DMS 273 (cell line): ENCODE data around the gene C12orf57.

Experiments used
- DNase-seq: peaks from one replicate; lab custom pipeline; 2025; ENCODE audit not compliant: unreplicated experiment; lab: John Stamatoyannopoulos, UW

The C12orf57 gene

DNA sequence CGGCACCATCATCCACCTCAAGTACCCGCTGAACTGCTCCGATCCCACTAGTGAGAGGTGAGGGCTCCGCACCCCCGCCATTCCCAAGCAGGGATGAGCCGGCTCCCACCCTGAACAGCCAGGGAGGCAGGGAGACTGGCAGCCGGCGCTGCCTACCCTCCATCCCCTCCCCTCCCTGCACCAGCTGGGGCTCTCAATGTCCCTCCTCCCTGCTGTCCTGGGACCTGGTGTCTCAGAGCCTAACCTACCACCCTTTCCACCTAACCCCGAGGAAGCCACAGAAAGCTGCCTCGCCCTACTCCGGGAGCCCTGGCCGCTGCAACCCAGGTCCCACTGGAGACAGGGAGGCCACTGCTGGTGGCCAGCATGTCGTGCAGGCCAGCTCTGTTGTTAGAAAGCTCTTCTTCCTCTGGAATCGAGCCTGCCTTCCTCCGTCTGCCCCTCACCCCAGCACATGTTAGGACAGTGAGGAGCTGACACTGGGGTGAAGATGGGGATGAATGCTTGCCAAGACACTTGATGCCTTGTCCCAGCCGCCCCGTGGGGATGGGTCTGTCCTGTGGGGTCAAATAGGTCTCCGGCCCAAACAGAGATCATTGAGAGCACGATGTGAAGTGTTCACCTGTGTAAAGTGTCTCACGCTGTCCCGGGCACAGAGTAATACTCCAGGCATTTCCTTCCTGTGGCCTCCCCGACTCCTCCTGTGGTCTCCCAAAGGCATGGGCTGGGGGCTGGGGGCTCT, 8.5 kb downstream of the C12orf57 start:
- DNase-seq: no peak

DNA sequence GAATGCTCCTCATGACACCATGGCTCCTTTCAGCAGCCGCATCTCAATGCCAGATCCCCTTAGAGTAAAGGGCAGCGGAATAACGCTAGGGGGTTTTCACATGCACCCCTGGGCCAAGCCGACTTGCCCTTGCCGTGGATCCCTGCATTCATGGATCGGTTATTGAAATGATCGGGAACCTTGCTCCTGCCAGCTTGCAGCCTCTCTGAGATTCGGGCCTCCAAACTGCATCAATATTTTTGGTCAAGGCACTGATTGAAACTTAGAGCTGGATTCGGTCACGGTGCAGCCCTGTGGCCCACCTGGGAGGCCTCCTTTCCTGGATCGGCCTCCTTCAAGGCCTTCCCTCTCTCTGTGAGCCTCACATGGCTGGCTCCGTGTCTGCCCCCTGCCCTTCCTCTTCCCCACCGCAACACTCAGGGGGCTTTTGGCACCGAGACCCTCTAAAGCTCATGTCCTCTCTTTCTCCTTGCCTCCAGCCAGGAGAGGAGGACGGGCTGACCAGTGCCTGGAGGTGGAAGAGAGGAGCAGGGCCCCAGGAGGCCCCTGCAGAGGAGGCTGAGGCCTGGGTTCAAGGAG, 9.1 kb downstream of the C12orf57 start:
- DNase-seq: no peak

DNA sequence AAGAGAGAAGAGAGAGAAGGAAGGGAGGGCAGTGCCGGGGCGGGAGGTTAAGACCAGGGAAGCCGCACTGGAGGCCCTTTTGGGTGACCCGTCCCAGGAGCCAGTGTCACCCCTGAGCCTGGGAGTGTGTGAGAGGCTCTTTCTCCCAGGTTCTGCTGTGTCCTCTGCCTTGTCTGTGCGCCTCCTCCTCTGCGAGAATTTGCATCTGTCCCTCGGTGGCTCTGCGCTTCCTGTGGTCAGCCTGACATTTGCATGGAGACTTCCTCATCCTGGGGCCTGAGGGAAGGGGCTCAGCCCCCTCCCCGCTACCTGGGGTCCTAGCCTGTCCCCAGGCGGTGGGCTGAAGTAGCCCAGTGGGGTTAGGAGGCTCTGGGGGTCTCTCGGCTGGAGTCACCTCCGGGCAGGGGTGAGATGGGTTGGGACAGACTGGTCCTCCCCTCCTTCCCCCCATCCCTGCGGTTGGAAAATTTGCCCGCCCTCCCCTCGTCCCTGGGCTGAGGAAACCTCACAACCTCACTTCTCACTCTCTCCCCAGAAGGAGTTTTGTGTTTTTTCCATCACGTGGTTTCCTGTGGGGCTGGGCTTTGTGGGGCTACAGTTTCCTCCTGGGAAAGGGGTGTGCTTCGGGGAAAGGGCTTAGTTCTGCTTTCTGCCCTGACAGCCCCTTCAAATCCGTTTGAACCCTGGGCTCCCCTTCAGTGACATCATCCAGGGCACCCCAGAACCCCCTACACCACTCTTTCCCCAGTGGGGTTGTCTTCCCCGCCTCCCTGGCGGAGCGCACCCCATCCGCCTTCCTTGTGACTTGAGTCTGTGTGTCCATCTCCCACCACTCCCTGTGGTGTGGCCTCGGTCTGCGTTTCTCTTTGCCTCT, 9.9 kb downstream of the C12orf57 start:
- no peak for DNase-seq

DNA sequence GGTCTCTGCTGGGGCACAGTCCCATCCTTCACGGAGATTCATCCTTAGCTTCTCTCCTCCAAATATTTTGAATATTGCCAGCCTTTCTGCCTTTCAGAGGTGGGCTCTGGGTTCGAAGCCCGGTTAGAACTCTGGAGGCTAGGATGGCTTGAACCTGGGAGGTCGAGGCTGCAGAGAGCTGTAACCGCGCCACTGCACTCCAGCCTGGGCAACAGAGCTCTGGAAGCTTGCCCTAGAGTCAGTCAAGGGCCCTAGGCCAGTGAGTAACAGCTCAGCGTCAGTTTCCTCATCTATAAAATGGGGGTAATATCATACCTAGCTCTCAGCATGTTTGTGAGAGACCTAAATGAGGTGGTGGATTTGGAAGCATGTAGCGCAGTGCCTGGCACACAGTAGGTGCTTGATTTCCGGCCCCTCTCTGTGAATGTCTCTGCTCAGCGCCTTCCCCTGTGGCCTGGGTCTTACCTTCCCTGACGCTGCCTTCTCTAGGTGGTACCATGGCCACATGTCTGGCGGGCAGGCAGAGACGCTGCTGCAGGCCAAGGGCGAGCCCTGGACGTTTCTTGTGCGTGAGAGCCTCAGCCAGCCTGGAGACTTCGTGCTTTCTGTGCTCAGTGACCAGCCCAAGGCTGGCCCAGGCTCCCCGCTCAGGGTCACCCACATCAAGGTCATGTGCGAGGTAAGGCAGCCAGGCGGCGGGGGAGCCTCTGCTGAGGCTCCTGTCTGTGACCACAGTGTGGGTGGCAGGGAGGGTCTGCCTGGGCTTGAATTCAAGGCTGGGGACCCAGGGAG, 10.7 kb downstream of the C12orf57 start:
- no peak for DNase-seq

DNA sequence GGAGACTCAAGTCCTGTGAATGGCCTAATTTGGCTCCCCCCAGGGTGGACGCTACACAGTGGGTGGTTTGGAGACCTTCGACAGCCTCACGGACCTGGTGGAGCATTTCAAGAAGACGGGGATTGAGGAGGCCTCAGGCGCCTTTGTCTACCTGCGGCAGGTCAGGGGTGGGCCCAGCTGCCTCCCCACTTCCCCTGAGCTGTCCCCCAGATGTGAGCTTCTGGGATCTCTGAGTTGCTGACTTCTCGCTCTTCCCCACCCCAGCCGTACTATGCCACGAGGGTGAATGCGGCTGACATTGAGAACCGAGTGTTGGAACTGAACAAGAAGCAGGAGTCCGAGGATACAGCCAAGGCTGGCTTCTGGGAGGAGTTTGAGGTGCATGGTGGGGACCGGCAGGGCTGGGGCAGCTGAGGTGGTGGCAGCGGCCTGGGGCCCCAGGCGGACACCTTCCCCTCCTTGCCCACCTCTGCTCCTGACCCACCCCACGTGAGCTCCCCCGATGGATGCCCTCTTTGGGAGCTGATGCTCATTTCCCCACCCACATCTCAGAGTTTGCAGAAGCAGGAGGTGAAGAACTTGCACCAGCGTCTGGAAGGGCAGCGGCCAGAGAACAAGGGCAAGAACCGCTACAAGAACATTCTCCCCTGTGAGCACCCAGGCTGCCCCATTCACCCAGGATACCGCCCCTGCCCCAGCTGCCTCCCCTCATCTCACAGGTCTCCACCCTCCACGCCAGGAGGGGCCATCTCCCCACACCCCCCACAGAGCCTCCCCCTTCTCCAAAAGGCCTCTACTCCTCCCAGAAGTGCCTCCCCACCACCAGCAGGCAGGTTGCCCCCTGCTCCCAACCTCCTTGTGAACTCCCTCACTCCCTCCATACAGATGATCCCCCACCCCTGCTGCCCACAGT, 11.5 kb downstream of the C12orf57 start:
- no peak for DNase-seq

DNA sequence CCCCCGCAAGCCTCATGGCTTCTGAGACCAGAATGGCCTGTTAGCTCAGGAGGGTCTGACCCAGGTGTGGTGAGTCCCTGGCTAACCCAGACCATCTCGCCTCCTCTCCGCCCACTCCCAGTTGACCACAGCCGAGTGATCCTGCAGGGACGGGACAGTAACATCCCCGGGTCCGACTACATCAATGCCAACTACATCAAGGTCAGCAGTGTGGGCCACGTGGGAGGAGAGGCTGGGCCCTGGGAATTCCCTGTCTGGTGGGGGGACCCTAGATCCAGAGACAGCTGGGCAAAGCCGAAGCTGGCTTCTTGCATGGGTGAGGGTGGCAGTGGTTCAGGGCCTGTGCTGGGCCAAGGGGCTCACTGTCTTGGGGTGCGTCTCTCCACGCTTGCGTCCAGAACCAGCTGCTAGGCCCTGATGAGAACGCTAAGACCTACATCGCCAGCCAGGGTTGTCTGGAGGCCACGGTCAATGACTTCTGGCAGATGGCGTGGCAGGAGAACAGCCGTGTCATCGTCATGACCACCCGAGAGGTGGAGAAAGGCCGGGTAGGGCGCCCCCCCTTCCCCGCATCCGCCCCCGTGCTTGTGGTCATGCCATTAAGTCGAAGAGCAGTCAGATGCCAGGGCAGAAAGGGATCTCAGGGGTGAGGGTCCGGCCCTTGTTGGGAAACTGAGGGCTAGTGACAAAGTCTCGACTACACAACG, 12.4 kb downstream of the C12orf57 start:
- no peak for DNase-seq

DNA sequence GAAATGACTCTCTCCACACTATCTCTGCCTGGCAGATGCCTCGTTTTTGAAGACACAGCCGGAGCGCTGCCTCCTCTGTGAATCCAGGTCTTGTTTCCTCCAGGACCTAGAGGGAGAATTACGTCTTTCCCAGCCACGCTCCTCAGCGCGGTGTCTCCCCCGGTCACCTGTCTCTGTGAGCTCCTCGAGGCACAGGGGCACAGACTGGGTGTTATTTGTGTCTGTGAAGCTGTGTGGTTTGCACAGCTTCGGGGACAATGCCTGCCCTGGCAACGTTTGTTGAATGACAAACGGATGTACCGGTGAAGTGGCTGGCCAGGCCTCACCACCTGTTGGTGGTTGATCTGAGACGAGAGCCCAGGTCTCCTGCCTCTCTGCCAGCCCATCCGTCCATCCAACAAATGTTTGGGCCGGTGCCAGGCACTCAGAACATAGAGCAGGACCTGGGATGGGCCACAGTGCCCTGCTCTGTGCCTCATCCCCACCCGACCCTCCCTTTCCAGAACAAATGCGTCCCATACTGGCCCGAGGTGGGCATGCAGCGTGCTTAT, 13.4 kb downstream of the C12orf57 start:
- no peak for DNase-seq

DNA sequence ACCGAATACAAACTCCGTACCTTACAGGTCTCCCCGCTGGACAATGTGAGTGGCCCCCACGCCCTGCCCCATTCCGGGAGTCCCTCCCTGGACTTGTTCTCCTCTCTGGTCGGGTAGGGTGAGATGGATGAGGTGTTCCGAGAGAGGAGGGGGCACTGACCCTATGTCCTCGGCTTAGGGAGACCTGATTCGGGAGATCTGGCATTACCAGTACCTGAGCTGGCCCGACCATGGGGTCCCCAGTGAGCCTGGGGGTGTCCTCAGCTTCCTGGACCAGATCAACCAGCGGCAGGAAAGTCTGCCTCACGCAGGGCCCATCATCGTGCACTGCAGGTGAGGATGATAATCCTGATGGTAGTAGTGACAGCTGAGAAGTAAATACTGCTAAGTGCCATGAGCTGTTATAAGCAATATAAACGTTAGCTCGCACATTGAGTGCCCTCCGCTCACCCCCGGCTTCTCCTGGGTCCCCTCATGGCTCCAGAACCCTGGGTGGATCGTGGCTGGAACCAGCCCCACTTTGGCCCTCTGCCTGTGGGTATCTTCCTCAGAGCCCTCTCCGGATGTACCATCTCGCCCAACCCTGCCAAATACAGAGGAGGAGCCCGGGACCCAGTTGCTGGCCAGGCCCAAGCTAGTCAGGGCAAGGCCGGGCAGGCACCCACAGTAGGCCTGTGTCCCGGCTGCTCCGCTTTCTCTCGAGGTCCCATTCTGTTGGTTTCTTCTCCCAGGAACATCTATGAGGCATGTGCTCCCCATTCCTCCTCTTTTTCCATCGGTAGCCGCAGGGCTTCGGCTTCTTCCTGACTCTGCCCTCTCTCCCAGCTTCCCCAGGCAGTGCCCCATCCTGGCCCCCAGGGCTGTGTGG, 14.2 kb downstream of the C12orf57 start:
- DNase-seq: no peak

DNA sequence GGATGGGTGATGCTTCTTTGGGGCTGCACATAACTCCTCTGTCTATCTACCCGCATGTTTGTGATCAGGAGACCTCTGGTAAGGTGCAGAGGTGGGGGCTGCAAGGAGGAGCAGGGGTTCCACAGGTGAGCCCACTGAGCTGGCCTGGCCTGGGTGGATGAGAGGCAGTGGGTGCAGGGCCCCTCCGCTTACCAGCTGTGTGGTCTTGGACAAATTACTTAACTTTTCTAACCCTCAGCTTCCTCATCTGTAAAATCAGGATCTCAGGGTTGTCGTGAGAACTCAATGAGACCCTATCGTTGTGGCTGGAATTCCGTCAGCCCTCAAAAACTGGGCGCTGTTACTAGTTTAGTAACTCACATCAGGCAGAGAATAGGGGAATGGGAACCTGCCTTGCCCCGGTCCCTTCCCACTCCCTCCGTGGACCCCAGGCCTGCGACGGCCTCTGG, 14.8 kb downstream of the C12orf57 start:
- DNase-seq: no peak

DNA sequence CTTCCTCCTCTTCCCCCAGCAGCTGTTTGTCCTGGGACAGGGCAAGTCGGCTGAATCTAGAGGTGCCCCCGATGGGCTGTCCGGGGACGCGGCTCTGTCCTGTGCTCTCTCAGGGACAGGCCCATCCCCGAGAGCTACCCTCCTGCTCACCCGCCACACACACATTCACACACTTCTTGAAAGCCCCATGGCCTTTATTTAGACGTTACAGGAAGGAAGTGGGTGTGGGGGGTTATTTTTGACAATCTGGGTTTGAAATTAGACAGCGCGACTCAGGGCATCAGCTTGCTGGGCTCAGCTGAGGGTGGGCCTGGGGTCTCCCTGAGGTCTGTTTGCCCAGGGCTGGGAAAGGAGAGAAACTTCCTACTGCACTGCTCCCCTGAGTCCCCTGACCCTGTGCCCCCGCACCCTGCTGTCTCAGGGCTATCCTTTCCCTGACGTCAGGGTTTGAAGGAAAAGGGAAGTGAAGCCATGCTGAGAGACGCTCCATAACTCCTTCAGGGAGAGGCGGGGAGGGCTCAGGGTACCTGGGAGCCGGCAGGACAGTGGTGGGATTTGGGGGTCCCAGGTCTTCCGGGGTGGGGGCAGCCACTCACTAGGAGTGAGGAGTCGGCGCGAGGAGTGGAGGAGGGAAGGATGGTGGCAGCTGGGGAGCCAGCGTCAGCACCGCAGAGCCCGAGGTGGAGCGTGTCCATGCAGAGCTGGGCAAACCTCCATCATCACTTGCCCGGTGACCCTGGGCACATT, 15.4 kb downstream of the C12orf57 start:
- no peak for DNase-seq

DNA sequence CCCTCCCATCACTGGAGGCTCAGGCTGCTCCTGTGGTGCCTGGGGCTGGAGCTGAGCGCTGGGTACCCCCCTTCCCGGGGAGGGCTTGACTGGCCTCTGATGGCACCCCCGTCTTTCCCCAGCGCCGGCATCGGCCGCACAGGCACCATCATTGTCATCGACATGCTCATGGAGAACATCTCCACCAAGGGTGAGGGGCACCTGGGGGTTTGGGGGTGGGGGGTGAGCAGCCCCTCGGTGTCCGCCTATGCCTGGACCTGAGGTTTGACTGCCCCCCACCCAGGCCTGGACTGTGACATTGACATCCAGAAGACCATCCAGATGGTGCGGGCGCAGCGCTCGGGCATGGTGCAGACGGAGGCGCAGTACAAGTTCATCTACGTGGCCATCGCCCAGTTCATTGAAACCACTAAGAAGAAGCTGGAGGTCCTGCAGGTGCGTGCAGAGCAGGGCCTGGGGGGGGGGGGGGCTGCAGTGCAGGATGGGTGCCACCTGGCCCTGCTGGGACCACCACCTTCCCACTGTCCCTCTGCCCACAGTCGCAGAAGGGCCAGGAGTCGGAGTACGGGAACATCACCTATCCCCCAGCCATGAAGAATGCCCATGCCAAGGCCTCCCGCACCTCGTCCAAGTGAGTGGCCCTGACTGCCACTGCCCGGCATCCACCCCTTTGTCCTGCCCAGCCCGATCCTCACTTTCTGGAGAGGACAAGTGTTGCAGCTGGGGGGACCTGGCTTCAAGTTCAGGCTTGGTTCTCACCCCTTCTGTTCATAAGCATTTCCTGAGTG, 16.2 kb downstream of the C12orf57 start:
- no peak for DNase-seq

DNA sequence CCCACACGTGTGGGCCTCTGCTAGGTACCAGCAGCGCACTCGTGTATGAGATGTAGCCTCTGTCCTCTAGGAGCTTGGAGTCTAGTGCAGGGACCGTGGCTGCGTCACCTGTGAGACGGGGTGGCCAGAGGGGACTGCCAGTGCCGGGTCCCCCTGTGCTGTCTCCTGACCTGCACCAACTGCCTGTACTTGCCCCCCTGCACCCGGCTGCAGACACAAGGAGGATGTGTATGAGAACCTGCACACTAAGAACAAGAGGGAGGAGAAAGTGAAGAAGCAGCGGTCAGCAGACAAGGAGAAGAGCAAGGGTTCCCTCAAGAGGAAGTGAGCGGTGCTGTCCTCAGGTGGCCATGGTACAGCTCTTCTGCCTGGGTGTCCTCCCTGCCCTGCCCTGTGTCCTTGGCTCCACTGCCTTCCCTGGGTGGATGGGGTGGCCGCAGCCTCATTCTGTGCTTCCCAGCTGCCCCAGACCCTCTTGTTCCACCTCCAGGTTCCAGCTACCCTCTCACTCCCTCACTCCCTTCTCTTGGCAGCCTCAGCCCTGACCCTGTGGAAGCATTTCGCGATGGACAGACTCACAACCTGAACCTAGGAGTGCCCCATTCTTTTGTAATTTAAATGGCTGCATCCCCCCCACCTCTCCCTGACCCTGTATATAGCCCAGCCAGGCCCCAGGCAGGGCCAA, 16.9 kb downstream of the C12orf57 start:
- DNase-seq: no peak

DNA sequence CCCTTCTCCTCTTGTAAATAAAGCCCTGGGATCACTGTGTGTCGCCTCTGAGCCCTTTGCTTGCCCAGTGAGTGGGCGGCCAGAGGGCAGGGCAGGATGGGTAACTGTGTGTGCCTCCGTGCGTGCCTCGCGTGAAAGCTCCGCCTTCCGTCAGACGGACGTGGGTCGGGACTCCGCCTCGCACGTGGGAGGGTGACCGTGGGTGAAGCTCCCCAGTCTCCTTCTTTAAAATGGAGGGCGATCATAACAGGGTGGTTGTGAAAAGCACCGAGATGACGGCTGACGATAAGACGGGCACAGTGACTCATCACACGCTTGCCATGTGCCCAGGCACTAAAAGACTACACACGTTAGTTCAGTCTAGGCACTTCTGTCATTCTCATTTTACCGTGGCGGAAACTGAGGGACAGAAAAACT, 17.5 kb downstream of the C12orf57 start:
- no peak for DNase-seq

DNA sequence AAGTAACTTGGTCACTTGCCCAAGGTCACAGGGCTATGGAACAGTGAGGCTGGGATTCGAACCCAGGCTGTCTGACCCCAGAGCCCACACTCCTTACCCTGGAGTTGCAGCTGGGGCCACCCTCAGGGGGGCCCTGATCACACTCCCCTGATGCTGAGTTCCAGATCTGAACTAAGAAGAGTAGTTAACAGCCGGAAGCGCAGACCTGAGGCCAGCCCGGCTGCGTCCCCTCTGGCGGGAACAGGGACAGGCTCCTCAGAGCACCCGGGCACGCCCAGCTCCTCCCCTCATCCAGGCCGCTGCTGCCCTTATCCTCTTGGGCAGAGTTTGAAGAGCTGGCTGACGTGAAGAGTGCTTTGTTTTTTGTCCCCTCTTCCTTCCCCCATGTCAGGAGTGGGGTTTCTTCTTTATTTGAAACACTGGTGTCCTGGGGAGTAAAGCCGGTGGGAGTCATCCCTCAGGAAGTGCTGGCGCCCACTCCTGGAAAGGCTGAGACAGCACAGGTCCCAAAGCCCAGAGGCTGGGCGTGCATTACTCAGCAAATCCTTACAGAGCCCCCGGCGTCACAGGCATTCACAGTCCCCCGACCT, 18.0 kb downstream of the C12orf57 start:
- DNase-seq: peak; percentile 66

DNA sequence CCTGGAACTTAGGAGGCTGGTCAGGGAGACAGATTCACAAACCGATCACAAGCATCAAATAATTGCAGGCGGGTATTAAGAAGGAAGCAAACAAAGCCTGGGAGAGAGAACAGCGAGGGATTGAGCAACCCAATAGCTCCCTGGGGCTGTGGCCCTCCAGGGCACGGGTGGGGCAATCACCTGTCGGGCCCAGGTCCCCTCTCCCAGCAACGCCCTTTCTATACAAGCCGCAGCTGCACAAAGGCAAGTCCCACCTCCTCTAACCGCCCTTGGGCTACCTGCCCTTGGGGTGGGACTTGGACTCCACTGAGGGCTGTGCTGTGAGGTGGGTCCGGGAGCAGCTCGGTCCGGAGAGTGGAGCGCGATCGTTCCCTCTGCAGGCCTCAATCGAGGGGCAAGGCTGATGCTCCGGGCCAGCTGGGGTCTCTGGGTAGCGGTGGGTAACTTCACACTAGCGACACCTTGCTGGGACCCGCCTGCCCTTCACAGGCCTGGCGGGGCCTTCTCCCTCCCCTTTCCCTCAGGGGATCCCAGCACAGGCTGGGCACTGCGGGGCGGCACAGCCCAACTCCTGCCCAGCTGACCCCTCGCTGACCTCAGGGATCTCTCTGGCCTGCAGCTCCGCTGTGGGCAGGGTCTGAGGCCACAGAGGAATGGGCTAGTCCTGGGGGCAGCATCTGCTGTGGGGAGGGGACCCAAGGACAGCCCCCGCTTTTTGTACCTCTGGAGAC, 18.6 kb downstream of the C12orf57 start:
- DNase-seq: no peak
